SK-N-MC (cell line): Measurements from ENCODE around the gene SLCO3A1.
"Not testable (repeated sequence)": the region's sequence is repeated elsewhere in the genome, so short reads cannot be mapped to it uniquely, and the experiment has no call there.

Experiments used
- DNase-seq: peaks from one replicate; pipeline ENCODE4 v3.0.0-alpha.2; 2011; ENCODE audit warnings: low read depth, low spot score
- H3K27ac ChIP-seq: fragments of 200-600 bp; sonication (generic); 2 replicates; pipeline ENCODE4 v1.5.1; 2016; ENCODE audit warnings: mixed run types
- H3K36me3 ChIP-seq: fragments of 200-600 bp; sonication (generic); 2 replicates; pipeline ENCODE4 v1.6.1; 2017; ENCODE audit warnings: antibody characterized with exemption, low read length, mixed read lengths; ENCODE audit not compliant: insufficient read depth
- H3K4me3 ChIP-seq: fragments of 200-600 bp; sonication (generic); 2 replicates; pipeline ENCODE4 v1.5.1; 2016
- H3K9ac ChIP-seq: fragments of 200-600 bp; sonication (generic); 2 replicates; pipeline ENCODE4 v1.8.0; 2017; ENCODE audit warnings: mixed run types, mixed read lengths; ENCODE audit not compliant: insufficient read length
- H3K9me3 ChIP-seq: fragments of 200-600 bp; sonication (generic); 2 replicates; pipeline ENCODE4 v1.6.1; 2017; ENCODE audit warnings: low read depth, mild to moderate bottlenecking, antibody characterized with exemption, low read length, moderate library complexity, mixed read lengths
- EZH2 ChIP-seq: fragments of 200-600 bp; sonication (generic); IDR thresholded peaks from one replicate; pipeline ENCODE4 v1.6.1; 2017; ENCODE audit warnings: antibody characterized with exemption
- FOXP2 ChIP-seq: optimal IDR thresholded peaks from 2 replicates; pipeline ENCODE3; 2011; ENCODE audit warnings: mild to moderate bottlenecking, moderate library complexity; ENCODE audit not compliant: insufficient read depth; ENCODE audit errors: extremely low read length, control extremely low read depth
- POLR2AphosphoS5 ChIP-seq: IDR thresholded peaks from 2 replicates; pipeline ENCODE4 v1.6.1; 2012; ENCODE audit warnings: mild to moderate bottlenecking, low read depth, low read length, borderline replicate concordance

SLCO3A1 gene

GRCh38 chr15:92061511-92062195 lies 208.1 kb downstream of the SLCO3A1 start:
- Histone ChIP-seq H3K9me3 (no peaks in the 10 kb centered on the region), H3K27ac (no peak overlapping the region), H3K4me3 (no peak overlapping the region), H3K36me3 (no peaks in the 10 kb centered on the region), H3K9ac (no peak overlapping the region)
- no peak for DNase-seq
- TF ChIP-seq EZH2 = no peak
- TF ChIP-seq FOXP2 = no peak
- TF ChIP-seq POLR2AphosphoS5 = no peak

DNA sequence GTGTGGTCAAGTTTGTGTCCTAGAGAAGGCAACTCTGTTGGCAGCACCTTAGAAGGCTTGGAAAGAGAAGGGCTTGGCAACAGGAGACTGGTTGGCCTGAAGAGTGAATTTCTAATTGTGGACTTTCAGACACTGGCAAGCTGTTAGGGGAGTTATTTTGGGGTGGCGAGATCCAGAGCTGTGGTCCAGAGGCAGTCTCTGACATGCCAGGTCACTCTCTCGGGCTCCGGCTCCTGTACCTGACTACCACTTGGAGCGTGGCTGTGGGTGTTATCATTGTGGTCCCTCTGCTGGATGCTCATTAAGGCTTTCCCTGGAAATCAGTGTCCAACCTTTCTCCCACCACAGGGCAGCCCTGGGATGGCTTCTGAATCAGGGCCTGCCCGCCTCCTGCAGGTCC lies 209.0 kb downstream of the SLCO3A1 start:
- TF ChIP-seq FOXP2 (no peak), EZH2 (no peak), POLR2AphosphoS5 (no peak)
- no peak for DNase-seq
- Histone ChIP-seq H3K27ac (no peak overlapping the region), H3K9ac (no peak overlapping the region), H3K4me3 (no peak overlapping the region), H3K36me3 (no peaks in the 10 kb centered on the region), H3K9me3 (no peaks in the 10 kb centered on the region)

- Histone ChIP-seq H3K9me3 (no peaks in the 10 kb centered on the region), H3K4me3 (no peak overlapping the region), H3K36me3 (no peaks in the 10 kb centered on the region), H3K27ac (no peak overlapping the region), H3K9ac (no peak overlapping the region)
- no peak for DNase-seq
- TF ChIP-seq EZH2 (no peak), POLR2AphosphoS5 (no peak), FOXP2 (no peak)
Measured at GRCh38 chr15:92068121-92068520, 214.6 kb downstream of the SLCO3A1 start.

DNA sequence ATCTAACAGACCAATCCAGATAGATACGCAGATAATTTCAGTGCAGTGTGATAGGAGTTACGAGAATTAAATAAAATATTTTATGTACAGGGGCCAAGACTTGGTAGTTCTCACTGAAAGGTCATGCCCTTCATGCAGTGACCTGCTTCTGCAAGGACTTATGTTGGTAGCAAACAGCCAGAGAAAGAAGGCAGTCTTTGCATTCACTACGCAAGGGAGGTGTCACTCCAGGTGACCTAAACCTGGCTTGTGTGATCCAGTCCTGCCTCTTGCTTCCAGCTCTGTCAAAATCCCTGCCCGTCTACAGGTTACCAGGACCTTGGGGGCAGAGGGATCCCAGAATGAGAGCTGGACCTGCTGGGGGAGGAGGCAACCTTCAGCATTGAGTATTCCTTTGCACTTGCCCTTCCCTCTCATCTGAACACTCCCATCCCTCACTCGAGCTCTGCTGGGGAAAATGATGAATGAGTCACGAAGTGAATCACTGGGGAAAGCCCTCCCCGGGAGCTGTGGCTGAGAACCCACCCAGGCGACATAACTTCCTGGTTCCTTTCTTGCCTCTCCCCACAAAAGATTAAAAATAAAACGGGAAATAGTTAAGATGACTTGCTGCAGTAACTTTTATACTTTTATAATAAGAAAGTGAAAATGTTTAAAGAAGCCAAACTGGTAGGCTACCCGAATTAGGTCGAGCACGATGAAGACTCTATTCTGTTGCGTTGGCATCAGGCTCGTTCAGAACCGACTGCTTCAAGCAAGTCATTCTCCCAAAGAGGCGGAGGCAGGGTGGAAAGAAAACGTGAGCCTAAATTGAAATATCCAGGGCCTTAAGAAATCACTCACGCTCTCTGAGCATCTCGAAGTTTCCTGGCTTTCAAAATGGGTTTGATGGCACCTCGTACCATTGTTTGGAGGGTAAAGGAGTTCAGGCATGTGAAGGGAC lies 216.1 kb downstream of the SLCO3A1 start:
- Histone ChIP-seq H3K27ac (no peak overlapping the region), H3K9ac (no peak overlapping the region), H3K4me3 (no peak overlapping the region), H3K36me3 (no peaks in the 10 kb centered on the region), H3K9me3 (no peaks in the 10 kb centered on the region)
- TF ChIP-seq POLR2AphosphoS5 (no peak), EZH2 (no peak), FOXP2 (no peak)
- DNase-seq = no peak

GRCh38 chr15:92070251-92070650 lies 216.7 kb downstream of the SLCO3A1 start:
- not testable (repeated sequence) for H3K9me3 ChIP-seq, H3K27ac ChIP-seq, DNase-seq, H3K4me3 ChIP-seq, H3K9ac ChIP-seq, H3K36me3 ChIP-seq

GRCh38 chr15:92071045-92071634 lies 217.6 kb downstream of the SLCO3A1 start:
- Histone ChIP-seq H3K36me3 (no peaks in the 10 kb centered on the region), H3K4me3 (no peak overlapping the region), H3K9me3 (no peaks in the 10 kb centered on the region), H3K27ac (no peak overlapping the region), H3K9ac (no peak overlapping the region)
- TF ChIP-seq EZH2 (no peak), POLR2AphosphoS5 (no peak), FOXP2 (no peak)
- DNase-seq = no peak

- Histone ChIP-seq H3K36me3 (no peaks in the 10 kb centered on the region), H3K9me3 (no peaks in the 10 kb centered on the region), H3K9ac (no peak overlapping the region), H3K27ac (no peak overlapping the region), H3K4me3 (no peak overlapping the region)
- TF ChIP-seq FOXP2 (no peak), POLR2AphosphoS5 (no peak), EZH2 (no peak)
- no peak for DNase-seq
Measured at GRCh38 chr15:92073044-92073785, 219.7 kb downstream of the SLCO3A1 start.

GRCh38 chr15:92074101-92074500 lies 220.6 kb downstream of the SLCO3A1 start:
- Histone ChIP-seq H3K36me3 (no peaks in the 10 kb centered on the region), H3K4me3 (no peak overlapping the region), H3K9me3 (no peaks in the 10 kb centered on the region), H3K27ac (no peak overlapping the region), H3K9ac (no peak overlapping the region)
- TF ChIP-seq FOXP2 = no peak
- no peak for TF ChIP-seq POLR2AphosphoS5
- TF ChIP-seq EZH2 = no peak
- no peak for DNase-seq
